ENCODE data around the gene LMO4.

- no peak for TF ChIP-seq CEBPB (IDR thresholded peaks at IDR 0.05)
- no peak for TF ChIP-seq EP300 (IDR thresholded peaks at IDR 0.05; ENCODE audit: borderline replicate concordance)
- no peak for TF ChIP-seq YY1 (IDR thresholded peaks at IDR 0.05; ENCODE audit: low read depth)
- TF ChIP-seq RAD21 (IDR thresholded peaks at IDR 0.05; ENCODE audit: low read depth), result no peak
- TF ChIP-seq TEAD4 (IDR thresholded peaks at IDR 0.05), result no peak
- no peak for TF ChIP-seq EGR1 (IDR thresholded peaks at IDR 0.05)
- no peak for TF ChIP-seq TCF12 (IDR thresholded peaks at IDR 0.05; ENCODE audit: low read depth)
- TF ChIP-seq TAF1 (IDR thresholded peaks at IDR 0.05; ENCODE audit: low read depth), result no peak
- no peak for TF ChIP-seq MAX (IDR thresholded peaks at IDR 0.05)
- TF ChIP-seq ZBTB7A (IDR thresholded peaks at IDR 0.05; ENCODE audit: low read depth), result no peak
- TF ChIP-seq USF1 (IDR thresholded peaks at IDR 0.05), result no peak
These were observed 37.6 kb upstream of the LMO4 start for GRCh38 chr1:87291107-87291506.
